Measurements from ENCODE around the gene CCBE1.

Gene CCBE1

DNA sequence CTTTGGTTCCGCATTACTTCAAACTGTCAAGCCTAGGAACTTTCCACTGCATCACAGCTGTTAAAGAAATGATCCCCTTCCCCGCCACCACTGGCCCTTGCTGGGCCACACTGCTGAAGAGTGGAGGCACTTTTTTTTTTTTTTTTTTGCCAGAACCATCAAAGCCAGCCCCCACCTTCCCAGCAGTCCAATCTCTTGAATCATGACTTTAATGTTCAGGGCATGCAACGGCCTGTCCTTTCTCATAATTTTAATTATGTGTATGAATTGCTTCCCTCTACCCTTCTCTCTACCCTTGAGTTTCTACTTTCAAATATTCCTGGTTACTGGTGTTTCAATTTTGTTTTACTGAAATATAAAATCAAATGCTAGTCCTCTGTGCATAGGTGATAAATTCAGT, 236.1 kb downstream of the CCBE1 start:
- peaks cover 0 to 9% (median 0%) of the 10 kb centered on the region in 10 experiments; a peak in 2 of 20 replicates for H3K4me1 ChIP-seq
- no peaks in the 10 kb centered on the region for H4K20me1 ChIP-seq
- H3K4me3 ChIP-seq: no peak overlapping the region
- H3K27ac ChIP-seq: no peak overlapping the region
- H3K4me2 ChIP-seq: no peak overlapping the region
- H3K9me3 ChIP-seq (replicated peaks in 1 of 11): no peaks in the 10 kb centered on the region
- TF ChIP-seq Cebpa-rat (IDR thresholded peaks at IDR 0.05): no peak
- H3K27me3 ChIP-seq: no peaks in the 10 kb centered on the region
- no peaks in the 10 kb centered on the region for H3K36me3 ChIP-seq
- no peak overlapping the region for H3K9ac ChIP-seq

DNA sequence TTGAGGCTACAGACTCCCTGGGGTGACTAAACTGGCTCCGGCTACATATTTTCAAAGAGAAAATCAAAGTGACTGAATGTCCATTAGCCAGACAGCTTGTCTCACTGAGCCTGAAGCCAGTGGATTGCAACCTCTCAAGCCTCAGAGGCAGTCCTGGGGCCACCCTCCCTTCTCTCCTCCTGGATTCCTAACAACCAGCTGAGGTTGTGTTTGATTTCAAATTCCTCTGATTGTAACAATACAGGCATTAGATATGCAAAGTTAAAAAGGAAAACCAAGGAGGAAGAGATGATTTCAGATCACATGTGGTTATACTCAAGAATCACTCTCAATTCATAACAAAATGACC, 237.2 kb downstream of the CCBE1 start:
- H3K4me3 ChIP-seq: no peak overlapping the region
- H3K9ac ChIP-seq: no peak overlapping the region
- no peaks in the 10 kb centered on the region for H3K9me3 ChIP-seq (replicated peaks in 1 of 11)
- TF ChIP-seq Cebpa-rat (IDR thresholded peaks at IDR 0.05): no peak
- 0 out of 20 replicates have a peak, but pooled peaks cover 0 to 1% (median 0%) of the 10 kb centered on the region in 10 experiments for H3K4me1 ChIP-seq
- H3K36me3 ChIP-seq: no peaks in the 10 kb centered on the region
- no peaks in the 10 kb centered on the region; a peak in 1 of 22 replicates for H4K20me1 ChIP-seq
- no peak overlapping the region for H3K27ac ChIP-seq
- H3K4me2 ChIP-seq: no peak overlapping the region
- H3K27me3 ChIP-seq: no peaks in the 10 kb centered on the region

DNA sequence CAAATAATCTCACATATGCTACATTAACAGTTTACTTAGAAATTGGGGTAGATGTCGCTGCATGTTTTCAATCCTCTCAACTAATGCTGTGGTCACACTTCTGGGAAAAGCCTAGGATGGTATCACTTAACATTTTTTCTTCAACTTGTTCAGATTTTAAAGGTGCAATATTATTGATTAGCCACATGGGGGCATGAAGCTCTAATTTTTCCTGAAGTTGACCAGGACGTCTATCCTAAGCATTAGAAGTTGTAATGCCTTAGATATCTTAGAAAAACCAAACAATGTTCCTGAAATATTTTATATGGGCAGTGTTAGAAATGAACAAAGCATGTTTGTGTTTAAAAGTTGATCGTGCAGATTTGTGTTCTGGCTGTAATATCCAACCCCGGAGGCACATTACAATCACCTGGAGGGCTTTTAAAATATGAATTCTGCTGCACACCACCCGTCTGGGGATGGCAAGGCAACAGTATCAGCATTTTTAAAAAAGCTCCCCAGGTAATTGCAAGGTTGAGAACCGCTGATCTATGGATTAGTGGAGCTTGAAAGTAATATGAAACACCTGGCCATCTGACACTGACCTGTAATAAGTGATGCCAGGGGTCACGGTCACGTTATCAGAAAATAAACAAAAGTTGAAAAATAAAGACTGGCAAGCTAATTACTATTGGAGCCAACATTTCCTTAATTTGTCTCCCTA, 237.7 kb downstream of the CCBE1 start:
- H3K4me2 ChIP-seq: no peak overlapping the region
- no peak for TF ChIP-seq Cebpa-rat (IDR thresholded peaks at IDR 0.05)

DNA sequence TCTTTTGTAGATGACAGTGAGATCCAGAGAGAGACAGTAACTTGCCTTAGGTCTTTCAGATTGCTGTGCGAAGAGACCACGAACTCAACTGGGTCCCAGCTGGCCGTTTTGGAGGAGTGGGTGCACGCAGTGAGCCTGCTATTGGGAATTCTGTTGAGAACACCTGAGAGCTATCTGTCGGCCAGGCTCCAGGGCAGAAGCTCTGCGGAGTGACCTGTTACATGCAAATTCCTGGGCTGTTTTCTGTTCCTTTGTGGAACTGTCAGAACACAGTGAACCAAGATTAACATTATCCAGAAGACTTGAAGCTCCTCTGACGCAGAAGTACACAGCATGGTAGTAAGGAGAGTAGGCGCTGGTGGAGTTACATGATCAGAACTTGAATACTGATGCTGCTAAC, 238.6 kb downstream of the CCBE1 start:
- Histone ChIP-seq H3K27ac (no peak overlapping the region), H3K9ac (no peak overlapping the region), H3K36me3 (no peaks in the 10 kb centered on the region), H3K9me3 (replicated peaks in 1 of 11) (no peaks in the 10 kb centered on the region), H3K4me3 (no peak overlapping the region), H3K27me3 (no peaks in the 10 kb centered on the region), H3K4me2 (no peak overlapping the region), H3K4me1 (no peaks in the 10 kb centered on the region), H4K20me1 (no peaks in the 10 kb centered on the region; a peak in 2 of 22 replicates)
- no peak for TF ChIP-seq Cebpa-rat (IDR thresholded peaks at IDR 0.05)

More for the DNA sequence above, 237.7 kb downstream of the CCBE1 start:
- H3K27me3 ChIP-seq: no peaks in the 10 kb centered on the region
- no peaks in the 10 kb centered on the region; a peak in 2 of 22 replicates for H4K20me1 ChIP-seq
- no peak overlapping the region for H3K27ac ChIP-seq
- no peak overlapping the region for H3K9ac ChIP-seq
- no peak overlapping the region for H3K4me3 ChIP-seq
- no peaks in the 10 kb centered on the region for H3K4me1 ChIP-seq
- no peaks in the 10 kb centered on the region for H3K9me3 ChIP-seq (replicated peaks in 1 of 11)
- no peaks in the 10 kb centered on the region for H3K36me3 ChIP-seq

DNA sequence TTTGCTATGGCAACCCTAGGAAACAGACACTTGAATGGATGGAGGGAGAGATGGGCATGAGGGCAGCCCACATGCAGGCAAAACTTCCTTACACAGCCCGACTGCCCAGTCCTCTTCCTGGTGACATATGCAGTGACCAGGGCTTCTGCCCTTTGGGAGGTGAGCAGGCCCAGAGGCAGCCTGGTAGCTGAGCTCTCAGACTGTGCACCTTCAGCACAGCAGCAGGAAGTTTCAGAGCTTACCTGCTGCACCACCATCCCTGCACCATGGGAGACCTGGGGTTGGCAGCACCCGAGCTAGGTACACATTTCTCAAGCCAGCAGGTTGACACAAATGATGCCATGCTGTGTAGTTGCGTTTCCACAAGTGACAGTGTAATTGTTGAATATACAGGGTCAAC, 240.6 kb downstream of the CCBE1 start:
- no peak overlapping the region for H3K27ac ChIP-seq
- no peaks in the 10 kb centered on the region for H3K36me3 ChIP-seq
- H4K20me1 ChIP-seq: no peaks in the 10 kb centered on the region; a peak in 2 of 22 replicates
- H3K4me2 ChIP-seq: no peak overlapping the region
- no peak overlapping the region for H3K4me3 ChIP-seq
- no peaks in the 10 kb centered on the region for H3K9me3 ChIP-seq (replicated peaks in 1 of 11)
- H3K27me3 ChIP-seq: no peaks in the 10 kb centered on the region
- no peak for TF ChIP-seq Cebpa-rat (IDR thresholded peaks at IDR 0.05)
- H3K4me1 ChIP-seq: no peaks in the 10 kb centered on the region
- no peak overlapping the region for H3K9ac ChIP-seq

DNA sequence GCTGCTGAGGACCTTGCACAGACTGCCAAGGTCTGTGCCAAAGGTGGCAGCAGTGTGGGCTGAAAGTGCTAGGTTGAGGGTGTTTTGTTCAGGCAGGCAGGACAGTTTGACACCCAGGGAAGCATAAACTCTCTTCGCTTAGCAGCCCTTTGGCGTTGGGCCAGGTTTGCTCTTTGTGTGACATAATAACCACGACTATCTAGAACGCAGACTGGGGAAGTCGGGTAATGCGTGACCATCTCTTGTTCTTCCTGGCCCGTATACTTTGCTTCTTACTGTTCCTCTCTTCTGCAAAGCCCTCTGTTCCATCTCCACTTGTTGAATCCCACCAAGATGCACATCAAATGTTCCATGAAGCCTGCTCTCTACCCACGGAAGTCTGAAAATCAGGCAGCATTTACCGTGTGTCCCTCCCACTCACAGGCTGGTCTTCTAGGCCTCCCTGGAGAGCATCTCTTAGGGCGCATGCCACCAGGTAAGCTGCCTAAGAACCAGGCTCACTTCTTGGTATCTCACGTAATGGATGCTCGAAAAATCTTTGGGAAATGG, 241.4 kb downstream of the CCBE1 start:
- no peak overlapping the region for H3K4me3 ChIP-seq
- no peaks in the 10 kb centered on the region; a peak in 2 of 22 replicates for H4K20me1 ChIP-seq
- H3K36me3 ChIP-seq: no peaks in the 10 kb centered on the region
- no peak for TF ChIP-seq Cebpa-rat (IDR thresholded peaks at IDR 0.05)
- no peak overlapping the region for H3K4me2 ChIP-seq
- no peak overlapping the region for H3K9ac ChIP-seq
- no peaks in the 10 kb centered on the region for H3K4me1 ChIP-seq
- H3K9me3 ChIP-seq (replicated peaks in 1 of 11): no peaks in the 10 kb centered on the region
- H3K27ac ChIP-seq: no peak overlapping the region
- no peaks in the 10 kb centered on the region for H3K27me3 ChIP-seq

DNA sequence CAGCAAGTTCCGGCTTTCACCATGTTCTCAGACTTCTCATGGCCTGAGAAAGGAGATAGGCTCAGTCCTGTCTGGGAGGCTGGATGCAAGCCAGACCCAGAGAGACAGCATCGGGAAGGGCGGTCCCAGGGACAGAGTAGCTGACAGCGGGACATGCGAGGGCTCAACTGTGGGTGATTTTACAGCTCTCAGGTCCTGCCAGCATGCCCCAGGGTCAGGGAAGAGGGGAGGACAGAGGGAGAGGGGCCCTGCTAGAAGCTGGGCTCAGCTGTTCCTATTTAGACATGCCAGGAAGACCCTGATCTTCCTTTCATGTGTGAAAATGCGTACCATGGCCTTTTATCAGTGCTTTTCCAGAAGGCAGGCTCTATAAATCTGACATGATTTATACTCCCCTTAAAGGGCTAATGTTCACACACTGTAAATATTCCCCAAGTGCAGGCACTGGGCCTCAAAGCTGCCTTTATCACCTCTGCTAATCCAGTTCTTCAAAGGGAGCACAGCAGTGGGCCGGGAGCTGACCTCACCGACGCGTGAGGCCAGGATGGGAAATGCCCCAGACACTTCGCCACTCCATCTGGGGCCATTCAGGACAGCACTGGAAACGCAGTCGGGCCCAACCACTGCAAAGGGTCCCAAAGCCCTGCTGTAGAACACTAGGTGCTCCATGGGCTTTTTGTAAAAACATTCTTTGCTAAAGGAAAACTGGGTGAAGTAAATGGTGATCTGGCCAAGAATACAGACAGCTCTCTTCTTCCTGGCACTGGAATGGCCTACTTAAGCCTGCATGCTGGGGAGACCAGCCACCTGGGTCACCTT, 242.1 kb downstream of the CCBE1 start:
- H3K9me3 ChIP-seq (replicated peaks in 1 of 11): no peaks in the 10 kb centered on the region
- H3K27ac ChIP-seq: no peak overlapping the region
- no peaks in the 10 kb centered on the region for H3K36me3 ChIP-seq
- no peak overlapping the region for H3K4me2 ChIP-seq
- no peak overlapping the region for H3K9ac ChIP-seq
- H3K27me3 ChIP-seq: no peaks in the 10 kb centered on the region
- no peaks in the 10 kb centered on the region; a peak in 2 of 22 replicates for H4K20me1 ChIP-seq
- TF ChIP-seq Cebpa-rat (IDR thresholded peaks at IDR 0.05): no peak
- no peaks in the 10 kb centered on the region for H3K4me1 ChIP-seq
- no peak overlapping the region for H3K4me3 ChIP-seq

DNA sequence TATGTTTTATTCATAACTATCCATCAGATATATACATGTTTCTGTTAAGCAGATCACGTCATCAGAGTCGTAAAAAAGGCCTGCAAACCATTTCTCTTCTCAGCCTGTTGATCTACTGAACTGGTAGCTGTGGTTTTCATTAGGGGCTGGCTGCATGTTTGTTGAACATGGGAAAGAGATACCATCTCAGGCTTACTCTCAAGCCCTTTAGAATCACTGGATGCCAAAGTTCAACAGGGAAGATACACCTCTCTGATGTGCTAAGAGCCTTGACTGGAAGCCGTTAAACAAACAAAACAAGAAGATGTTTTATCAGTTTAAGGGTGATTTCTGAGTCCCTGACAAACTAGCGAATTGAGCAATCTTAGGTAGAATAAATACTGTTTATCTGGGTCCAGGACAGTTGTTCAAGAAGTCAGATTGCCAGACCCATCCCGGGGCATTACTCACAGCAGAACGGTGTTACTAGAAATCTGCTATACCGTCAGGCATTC, 243.7 kb downstream of the CCBE1 start:
- H3K4me2 ChIP-seq: no peak overlapping the region
- H4K20me1 ChIP-seq: no peaks in the 10 kb centered on the region; a peak in 2 of 22 replicates
- H3K9me3 ChIP-seq (replicated peaks in 1 of 11): no peaks in the 10 kb centered on the region
- no peaks in the 10 kb centered on the region for H3K36me3 ChIP-seq
- no peak overlapping the region for H3K4me3 ChIP-seq
- H3K27me3 ChIP-seq: no peaks in the 10 kb centered on the region
- no peak overlapping the region for H3K9ac ChIP-seq
- H3K27ac ChIP-seq: no peak overlapping the region
- no peak for TF ChIP-seq Cebpa-rat (IDR thresholded peaks at IDR 0.05)
- no peaks in the 10 kb centered on the region for H3K4me1 ChIP-seq

DNA sequence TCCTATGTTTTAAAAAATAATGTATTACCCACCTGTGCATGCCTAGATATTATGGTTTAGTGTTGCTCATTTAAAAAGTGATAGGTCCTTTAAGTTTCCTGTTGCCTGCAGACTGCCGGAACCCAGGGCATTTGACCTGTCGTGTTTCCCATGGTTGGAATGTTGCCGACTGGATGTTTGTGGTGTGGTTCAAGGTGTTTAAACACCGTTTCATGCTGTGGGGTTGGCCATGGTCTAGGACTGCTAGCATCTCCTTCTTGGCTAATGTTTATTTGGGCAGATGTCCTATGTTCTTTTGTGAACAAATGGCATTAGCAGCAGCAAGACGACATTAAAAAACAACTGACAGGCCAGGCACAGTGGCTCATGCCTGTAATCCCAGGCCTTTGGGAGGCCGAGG, 245.3 kb downstream of the CCBE1 start:
- H3K9me3 ChIP-seq (replicated peaks in 1 of 11): peaks cover 0 to 11% (median 7%) of the 10 kb centered on the region in 11 experiments; a peak in 13 of 22 replicates
- H3K4me1 ChIP-seq: no peaks in the 10 kb centered on the region
- H3K9ac ChIP-seq: no peak overlapping the region
- H4K20me1 ChIP-seq: no peaks in the 10 kb centered on the region; a peak in 2 of 22 replicates
- H3K4me3 ChIP-seq: no peak overlapping the region
- H3K36me3 ChIP-seq: no peaks in the 10 kb centered on the region
- H3K27me3 ChIP-seq: no peaks in the 10 kb centered on the region
- no peak overlapping the region for H3K27ac ChIP-seq
- H3K4me2 ChIP-seq: no peak overlapping the region
- no peak for TF ChIP-seq Cebpa-rat (IDR thresholded peaks at IDR 0.05)
